Measurements from ENCODE around the gene CACNA2D4.

Gene CACNA2D4

GRCh38 chr12:1840981-1841425 lies 77.4 kb downstream of the CACNA2D4 start:
- no peak for TF ChIP-seq CTCF (IDR thresholded peaks at IDR 0.05; ENCODE audit: borderline replicate concordance, insufficient read depth, low read depth, low read length)
- no peak overlapping the region for H3K4me3 ChIP-seq (ENCODE audit: low read depth, low read length)

DNA sequence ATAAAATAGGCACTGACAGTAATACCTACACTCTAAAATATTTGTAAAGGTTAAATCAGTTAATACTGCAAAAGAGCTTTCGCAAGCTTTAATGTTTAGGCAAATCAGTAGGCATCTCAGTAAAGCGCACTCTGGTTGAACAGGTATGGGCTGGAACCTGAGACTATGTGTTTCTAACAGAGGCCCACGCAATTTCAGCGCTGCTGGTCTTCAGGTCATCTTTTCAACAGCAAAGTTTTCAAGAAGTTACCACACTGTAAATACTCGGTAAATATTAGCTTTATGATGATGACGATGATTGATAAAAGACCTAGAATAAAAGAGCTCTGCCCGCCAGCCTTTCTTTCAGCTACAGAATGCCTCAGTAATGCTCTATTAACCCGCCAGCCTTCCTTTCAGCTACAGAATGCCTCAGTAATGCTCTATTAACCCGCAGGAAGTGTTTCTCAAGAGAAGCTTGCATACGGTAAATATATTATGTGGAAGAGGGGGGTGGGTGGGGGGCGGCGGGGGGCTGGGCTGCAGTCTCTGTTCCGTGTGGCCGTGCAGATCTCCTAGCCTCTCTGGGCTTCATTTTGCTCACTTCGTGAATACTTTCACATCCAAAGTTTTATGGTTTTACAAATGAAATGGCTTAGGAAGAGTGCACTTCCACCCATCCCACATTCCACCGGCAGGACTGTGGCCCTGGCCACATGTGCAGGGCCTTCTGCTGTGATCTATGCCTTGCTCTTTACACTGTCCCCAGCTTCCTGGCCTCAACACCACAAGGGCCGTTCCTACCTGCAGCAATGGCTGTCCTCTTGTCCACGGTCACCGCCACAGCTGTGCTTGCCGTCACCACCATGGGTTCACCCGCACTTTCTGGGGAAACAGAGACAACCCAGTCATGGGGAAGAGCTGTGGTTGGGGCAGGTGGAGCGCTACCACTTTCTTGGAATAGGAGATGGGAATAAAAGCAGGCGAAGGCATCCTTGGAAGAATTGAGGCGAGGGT lies 78.2 kb downstream of the CACNA2D4 start:
- no peak overlapping the region for H3K4me3 ChIP-seq (ENCODE audit: low read depth, low read length)
- no peak for TF ChIP-seq CTCF (IDR thresholded peaks at IDR 0.05; ENCODE audit: borderline replicate concordance, insufficient read depth, low read depth, low read length)

- TF ChIP-seq CTCF (IDR thresholded peaks at IDR 0.05; ENCODE audit: borderline replicate concordance, insufficient read depth, low read depth, low read length), result no peak
- no peak overlapping the region for H3K4me3 ChIP-seq (ENCODE audit: low read depth, low read length)
Measured at GRCh38 chr12:1839464-1839863, 79.0 kb downstream of the CACNA2D4 start.

DNA sequence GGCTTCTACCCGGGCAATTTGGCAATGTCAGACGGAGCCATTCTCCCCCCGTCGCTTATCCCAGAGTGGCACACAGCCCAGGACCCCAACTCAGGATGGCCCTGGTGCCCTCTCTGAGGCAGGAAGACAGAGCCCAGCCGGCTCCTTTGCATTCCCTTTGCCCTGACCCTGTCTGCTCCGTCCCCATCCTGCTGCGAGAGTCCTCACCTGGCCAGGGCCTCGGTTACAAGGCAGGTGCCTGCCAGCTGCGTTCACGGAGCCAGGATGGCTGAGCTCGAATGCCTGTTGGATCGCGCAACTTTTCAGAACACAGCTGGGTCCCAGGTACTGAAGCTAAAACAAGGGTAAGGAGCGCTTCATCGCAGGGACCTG lies 79.5 kb downstream of the CACNA2D4 start:
- TF ChIP-seq CTCF (IDR thresholded peaks at IDR 0.05; ENCODE audit: borderline replicate concordance, insufficient read depth, low read depth, low read length), result no peak

GRCh38 chr12:1838205-1838993 lies 80.1 kb downstream of the CACNA2D4 start:
- no peak for TF ChIP-seq CTCF (IDR thresholded peaks at IDR 0.05; ENCODE audit: borderline replicate concordance, insufficient read depth, low read depth, low read length)

More for the DNA sequence above, 79.5 kb downstream of the CACNA2D4 start:
- no peak overlapping the region for H3K4me3 ChIP-seq (ENCODE audit: low read depth, low read length)

DNA sequence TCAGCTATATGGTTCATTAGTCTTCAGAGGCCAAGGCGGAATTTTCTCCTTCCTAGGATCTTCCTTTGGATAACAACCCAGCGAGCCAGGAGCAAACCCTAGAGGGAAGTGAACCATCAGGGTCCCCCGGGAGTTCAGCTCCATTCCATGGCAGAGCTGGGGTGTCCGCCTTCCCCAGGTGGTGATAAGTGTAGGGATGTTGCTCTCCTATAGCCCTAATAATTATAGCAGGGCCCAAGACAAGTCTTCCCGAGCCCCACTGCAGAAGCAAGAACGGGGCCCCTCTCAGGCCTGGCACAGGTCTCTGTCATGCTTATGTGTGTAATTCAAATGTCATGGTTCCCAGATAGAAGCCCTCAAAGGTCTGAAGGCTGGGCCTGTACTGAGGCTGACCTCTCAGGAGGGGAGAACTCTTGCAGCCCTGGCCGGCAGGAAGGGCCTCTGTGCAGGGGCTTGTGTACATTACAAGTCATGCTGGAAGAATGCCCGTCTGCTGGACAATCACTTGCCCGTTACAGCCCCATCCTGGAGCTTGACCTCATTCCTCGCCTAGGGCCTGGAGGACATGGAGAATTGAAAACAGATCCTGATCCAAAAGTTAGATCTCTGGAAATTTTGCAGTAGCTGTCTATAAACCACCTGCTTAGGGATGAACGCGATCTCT lies 80.8 kb downstream of the CACNA2D4 start:
- TF ChIP-seq CTCF (IDR thresholded peaks at IDR 0.05; ENCODE audit: borderline replicate concordance, insufficient read depth, low read depth, low read length), result no peak
- H3K4me3 ChIP-seq (ENCODE audit: low read depth, low read length), result no peak overlapping the region

More at GRCh38 chr12:1838205-1838993, 80.1 kb downstream of the CACNA2D4 start:
- no peak overlapping the region for H3K4me3 ChIP-seq (ENCODE audit: low read depth, low read length)
